Measurements from ENCODE around the gene SCAMP2.

SCAMP2 gene

DNA sequence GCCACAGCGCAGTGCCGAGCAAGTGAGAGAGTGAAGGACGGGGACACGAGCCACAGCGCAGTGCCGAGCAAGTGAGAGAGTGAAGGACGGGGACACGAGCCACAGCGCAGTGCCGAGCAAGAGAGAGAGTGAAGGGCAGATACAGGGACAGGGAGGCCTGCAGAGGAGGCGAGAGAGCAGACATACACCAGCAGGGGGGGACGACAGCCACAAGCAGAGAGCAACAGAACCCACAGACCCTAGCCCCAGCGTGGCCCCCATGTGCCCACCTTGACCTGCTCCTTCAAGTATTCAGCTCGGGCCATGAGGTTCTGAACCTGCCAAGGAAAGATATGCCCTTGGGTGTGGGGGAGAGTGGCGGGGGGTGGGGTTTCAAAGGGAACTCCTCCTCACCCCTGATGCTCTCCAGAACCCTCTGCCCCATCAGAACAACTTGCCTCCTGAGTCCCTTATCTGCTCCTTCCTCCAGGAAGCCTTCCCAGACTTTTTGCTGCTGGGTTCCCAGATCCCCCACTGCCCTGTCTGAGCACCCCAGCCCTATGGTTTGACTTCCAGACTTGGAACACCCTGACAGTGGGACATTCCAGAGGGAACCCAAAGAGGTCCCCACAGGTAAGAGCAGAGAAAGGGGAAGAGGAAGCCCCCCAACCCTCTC lies 35.6 kb downstream of the SCAMP2 start:
- DNase-seq: no peak

DNA sequence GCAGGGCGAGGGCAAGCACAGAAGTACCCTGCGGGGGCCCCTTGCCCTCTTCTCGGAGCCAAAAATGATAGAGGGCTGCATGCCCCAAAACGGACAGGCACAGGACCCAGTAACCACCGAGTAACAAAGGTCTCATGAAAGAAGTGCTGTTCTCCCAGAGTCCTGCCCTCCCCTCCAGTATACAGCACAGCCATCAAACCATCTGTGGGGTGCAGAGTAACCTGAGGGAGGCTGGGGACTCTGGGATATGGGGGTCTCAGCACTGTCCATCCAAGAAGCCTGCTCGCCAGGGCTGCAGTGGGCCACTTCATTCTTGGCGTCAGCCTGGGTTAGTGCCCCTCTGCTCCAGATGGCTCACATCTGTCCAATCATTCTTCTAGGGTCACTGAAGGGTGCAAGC lies 36.3 kb downstream of the SCAMP2 start:
- DNase-seq: no peak

DNA sequence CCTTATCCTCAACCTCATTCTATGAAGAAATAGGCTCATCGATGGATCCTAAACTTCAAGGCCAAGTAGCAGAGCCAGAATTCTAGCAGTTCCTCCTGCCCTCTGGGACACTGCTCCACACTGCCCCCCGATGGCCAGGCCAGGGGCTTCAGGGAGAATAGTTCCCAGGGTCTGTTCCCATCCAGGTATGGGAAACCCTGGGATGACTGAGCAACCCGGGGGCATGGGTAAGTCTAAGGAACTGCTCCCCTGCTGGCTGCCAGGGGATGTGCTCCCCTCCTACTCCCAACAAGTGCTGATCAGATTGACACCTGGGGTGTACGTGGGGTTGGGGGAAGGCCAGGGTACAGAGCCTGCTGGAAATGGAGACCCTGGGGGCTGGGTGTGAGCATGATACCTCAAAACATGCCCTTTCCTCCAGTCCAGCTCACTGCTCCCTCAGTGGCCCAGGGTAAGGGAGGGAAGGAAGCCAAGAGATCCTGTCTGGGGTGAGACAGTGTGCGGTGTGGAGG lies 37.8 kb downstream of the SCAMP2 start:
- peak; percentile 94 for DNase-seq

DNA sequence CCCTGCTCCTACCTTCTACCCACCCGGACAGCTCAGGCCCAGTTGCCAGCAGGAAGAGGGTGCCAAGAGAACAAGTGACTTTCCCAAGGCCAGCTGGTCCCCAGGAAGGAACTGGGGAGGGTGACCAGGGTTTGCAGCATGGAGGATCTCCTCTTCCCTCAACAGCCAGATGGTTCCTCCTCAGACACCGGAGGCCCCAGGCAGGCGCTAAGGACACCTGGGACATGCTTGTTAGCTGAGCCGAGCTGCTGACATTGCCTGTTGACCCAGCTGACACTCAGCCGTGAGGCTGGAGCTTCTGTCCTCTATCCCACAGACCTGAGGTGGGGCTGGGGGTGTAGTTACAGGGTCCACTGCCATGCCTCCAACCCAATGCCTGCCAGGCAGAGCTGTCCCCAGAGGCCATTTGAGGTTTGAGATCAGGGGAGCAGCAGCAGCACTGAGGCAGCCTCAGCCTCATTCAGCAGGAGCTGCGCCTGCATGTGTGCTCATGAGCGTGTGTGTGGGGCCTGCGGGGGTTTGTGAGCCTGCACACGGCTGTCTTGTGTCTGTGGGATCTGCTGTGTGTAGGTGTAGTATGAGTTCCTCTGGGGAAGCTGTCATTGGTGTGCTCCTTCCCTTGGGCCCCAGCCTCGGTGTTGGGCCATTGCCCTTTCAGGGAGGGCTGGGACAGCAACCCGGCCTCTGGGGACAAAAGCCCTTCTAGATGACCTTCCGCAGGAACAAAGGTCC lies 39.6 kb downstream of the SCAMP2 start:
- DNase-seq: no peak

DNA sequence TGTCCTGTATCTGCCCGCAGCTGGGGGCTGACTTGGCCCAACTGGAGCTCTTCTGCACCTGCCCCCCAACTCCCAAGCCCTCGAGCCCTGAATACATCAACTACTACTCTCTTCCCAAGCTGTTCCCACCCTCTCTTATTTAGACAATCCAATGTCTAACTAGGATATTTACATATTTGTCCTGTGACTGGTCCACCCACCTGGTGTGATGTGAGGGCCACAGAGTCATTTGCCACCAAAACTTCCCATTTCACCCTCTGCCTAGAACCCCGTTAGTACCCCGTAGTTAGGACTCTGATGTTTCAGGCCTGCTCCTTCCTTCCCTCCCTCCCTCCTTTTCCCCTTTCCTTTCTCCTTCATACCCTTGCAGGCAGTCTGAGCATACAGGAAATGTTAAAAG lies 40.3 kb downstream of the SCAMP2 start:
- DNase-seq: no peak

DNA sequence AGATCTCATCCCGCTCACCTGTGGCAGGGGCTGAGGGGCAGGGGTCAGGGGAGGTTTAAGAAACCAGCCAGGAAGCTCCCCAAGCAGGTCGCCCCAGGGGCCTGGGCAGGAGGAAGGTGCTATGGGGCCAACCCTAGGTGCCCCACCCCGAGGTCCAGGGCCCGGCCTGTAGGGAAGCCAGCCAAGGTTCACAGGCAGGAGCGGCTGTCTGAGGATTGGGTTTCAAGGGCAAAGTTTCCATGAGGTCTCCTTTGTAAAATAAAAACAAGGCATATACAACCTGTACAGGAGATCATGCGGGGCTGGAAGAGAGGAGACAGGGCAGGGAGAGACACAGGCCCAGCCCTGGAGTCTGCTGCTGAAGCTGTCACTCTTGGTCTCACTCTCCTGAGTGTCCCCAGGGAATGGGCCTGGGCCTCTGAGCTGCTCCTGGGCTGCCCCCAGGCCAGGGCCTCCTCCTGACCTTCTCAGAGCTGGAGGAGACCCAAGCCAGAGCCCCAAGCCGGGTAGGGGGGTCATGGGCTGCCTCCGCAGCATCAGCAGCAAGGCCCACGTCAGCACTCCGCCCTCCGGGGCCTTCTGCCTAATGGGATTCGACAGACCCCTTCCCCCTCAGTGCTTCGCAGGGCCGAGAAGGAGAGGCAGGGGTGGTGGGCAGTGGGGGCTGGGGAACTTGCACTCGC lies 41.2 kb downstream of the SCAMP2 start:
- no peak for DNase-seq

DNA sequence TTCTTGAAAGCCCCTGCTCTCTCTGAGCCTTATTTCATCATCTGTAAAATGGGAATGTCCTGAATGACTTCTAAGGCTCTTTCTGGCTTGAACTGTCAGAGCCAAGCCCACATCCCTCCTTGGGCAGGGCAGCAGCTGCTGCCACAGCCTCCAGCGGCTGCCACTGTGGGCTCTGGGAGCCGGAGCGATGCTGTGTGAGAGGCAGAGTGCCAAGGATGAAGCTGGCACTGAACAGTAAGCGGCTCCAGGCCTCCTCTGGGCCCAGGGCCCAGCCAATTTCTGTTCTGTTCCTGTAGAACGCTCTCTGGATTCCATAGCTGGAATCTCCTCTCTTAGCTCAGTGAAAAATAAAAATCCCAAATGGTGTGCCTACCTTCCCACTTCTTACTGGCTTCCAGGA lies 42.3 kb downstream of the SCAMP2 start:
- DNase-seq: no peak

DNA sequence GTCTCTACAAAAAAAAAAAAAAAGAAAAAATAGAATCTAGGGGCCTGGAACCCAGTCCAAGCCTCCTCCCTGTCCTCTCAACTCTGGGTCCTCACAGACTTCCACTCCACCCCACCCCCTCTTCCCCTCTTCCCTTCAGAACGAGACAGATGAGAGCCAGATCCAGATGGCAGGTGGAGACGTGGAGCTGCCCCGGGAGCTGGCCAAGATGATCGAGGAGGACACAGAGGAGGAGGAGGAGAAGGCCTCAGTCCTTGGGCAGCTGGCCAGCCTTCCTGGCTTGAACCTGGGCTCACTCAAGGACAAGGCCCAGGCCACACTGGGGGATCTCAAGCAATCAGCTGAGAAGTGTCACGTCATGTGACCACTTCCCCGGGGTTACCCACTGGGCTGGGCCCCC lies 43.2 kb downstream of the SCAMP2 start:
- DNase-seq: no peak

DNA sequence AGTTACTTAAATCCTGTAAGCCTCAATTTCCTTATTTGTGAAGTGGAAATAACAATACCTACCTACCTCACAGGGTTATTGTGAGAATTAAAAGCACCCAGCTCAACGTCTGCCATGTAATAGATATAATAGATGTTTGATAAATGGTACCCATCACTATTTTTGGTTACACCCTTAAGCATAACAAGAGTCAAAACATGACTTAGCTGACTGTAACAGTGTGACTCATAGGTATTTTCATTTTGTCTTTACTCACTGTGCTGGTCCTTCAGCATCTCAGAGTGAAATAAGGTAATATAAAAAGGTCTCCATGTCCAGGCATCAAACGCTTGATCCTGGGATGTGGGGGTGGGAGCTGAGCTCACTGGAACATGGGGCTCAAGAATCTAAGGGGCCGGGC lies 43.7 kb downstream of the SCAMP2 start:
- no peak for DNase-seq

DNA sequence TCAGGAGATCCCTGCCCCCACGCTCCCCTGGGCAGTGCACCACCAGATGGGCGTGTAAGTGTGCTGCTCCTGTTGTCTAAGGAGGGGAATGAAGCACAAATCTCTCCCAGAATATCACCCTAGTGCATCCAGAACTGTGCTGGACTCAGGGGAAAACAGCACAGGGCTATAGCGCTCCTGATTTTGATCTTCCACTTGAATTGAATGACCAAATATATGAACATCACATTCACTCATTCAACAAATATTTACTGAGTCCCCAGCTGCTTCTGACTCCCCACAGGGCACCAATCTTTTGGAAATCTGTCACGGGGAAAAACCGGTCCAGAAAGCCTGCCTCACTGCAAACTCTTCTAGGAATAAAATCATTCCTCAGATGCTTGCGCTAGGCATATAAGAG lies 44.3 kb downstream of the SCAMP2 start:
- no peak for DNase-seq

DNA sequence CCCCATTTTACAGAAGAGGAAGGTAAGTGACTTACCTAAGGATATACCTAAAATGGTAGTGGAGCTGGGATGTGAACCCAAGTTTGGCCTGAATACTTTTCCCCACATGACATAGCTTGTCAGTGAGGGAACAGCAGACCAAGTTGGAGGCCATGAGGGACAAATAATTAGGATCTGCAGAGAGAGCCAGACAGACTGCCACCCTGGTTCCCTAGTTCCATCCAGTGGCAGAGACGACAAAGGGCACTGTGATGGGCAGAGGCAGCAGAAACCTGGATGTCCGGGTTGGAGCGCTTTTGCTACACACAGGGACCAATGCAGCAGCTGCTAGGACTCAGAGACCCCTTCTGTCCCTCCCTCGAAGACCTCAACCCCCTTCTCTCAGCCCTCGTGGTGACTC lies 45.6 kb downstream of the SCAMP2 start:
- DNase-seq: no peak

DNA sequence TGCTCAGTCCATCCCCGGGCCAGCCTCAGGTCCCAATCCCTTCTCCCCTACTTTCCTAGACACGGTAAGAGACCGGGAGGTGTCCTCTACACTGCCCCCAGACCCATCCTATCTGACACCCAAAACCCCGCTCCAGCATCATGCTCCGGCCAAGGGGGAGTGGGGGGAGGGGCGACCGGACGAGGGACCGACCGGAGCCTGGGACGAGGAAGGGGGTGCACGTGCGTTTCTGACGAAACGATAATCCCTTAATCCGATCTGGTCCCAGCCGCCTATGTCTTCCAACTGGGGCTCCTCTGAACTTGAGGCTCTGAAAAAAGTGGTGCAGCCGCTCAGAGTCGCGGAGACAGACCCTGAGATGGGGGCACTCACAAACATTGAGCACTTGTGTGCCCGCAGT lies 46.2 kb downstream of the SCAMP2 start:
- DNase-seq: no peak

DNA sequence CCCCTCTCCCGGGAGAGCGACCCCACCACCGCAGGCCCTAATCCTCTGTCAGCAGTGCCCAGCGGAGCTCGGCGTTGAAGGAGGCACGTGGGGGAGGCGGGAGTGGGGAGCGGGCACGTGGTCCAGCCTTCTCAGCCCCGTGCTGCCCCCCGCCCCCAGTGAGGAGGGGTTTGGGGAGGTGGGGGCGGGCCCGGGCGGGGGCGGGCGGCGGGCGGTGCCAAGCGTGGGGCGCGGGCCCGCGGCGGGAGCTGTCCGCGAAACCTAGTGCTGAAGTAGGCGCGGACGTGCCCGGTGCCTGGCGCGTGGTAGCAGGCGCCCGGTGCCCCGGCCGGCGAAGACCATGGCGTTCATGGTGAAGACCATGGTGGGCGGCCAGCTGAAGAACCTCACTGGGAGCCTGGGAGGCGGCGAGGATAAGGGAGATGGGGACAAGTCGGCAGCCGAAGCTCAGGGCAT lies 46.8 kb downstream of the SCAMP2 start, which contains the start of gene CPLX3:
Gene CPLX3 (plus strand): TSS at position 264 of the 456 bp plus-strand sequence. CDS start 77 bp downstream, at position 341.
- no peak for DNase-seq

DNA sequence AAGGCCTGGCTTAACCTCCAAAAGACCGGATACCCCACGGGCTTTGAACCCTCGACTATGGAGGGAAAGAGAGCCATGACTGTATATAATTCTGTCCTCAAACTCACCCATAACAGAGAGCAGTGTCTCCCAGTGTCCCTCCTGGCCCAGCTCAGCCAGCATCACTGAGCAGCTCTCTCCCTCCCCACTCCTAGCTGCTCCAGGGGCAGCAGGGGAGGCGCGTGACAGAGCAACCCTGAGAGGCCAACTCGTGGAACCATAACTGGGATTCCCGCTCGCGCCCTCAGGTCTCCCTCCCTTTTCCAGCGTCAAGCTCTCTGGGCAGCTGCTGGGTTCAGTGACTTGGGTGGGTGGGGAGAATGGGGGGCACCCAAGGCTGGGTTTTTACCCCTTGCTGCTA lies 47.3 kb downstream of the SCAMP2 start:
- DNase-seq: no peak

DNA sequence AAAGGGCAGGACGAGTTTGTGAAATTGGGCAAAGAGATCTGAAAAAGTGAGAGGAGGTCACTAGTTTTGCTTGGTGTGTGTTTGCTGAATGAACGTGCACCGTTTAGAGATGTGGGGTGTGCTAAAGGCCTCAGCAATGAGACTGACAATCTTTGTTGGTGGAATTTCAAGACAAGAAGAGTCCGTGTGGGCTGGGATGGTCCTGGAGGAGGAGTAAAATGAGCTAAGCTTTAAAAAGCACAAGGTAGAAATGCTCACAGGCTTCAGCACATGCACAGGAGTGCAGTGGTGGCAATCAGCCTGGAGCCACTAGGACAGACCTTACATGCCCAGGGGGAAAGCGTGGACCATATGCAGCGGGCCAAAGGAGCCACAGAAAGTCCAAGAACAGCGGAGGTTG lies 48.2 kb downstream of the SCAMP2 start:
- no peak for DNase-seq

DNA sequence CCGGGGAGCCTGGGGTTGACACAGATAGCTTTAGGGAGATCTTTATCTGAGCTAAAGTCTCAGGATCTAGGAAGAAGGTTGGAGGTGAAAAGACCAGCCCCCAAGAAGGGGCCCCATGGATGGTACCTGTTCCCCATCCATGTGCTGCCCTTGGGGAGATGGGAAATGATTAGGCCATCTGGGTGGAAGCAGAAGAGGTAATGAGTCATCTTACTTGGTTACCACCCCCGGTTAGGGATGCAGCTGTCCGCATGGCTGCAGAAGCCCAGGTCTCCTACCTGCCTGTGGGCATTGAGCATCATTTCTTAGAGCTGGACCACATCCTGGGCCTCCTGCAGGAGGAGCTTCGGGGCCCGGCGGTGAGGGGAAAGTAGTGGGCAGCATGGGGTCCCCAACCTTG lies 49.8 kb downstream of the SCAMP2 start:
- DNase-seq: no peak

DNA sequence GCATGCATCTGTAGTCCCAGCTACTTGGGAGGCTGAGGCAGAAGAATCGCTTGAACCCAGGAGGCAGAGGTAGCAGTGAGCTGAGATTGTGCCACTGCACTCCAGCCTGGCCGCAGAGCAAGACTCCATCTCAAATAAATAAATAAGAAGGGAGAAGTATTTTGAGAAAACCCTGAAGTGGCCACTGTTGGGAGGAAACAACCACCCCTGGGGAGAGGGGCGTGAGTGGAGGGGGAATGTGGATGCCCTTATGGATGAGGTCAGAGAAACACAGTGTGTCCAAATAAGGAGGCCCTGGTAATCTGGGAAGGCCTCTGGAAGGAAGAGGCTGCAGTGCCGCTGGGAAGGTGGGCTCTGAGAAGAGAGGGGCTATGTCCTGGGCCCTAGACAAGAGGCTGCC lies 50.9 kb downstream of the SCAMP2 start:
- DNase-seq: no peak

DNA sequence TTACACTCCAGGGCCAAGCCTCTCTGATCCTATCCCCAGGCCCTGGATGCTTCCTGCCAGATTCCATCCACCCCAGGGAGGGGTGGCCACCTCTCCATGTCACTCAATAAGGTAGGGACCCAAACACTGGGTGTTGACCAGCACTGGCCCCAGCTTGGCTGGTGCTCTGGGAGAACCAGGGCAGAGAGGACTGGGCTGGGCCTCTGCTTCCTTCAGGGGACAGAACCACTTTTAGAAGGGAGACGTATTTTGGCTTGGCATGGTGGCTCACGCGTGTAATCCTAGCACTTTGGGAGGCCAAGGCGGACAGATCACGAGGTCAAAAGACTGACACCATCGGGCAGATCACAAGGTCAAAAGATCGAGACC lies 51.4 kb downstream of the SCAMP2 start:
- no peak for DNase-seq

DNA sequence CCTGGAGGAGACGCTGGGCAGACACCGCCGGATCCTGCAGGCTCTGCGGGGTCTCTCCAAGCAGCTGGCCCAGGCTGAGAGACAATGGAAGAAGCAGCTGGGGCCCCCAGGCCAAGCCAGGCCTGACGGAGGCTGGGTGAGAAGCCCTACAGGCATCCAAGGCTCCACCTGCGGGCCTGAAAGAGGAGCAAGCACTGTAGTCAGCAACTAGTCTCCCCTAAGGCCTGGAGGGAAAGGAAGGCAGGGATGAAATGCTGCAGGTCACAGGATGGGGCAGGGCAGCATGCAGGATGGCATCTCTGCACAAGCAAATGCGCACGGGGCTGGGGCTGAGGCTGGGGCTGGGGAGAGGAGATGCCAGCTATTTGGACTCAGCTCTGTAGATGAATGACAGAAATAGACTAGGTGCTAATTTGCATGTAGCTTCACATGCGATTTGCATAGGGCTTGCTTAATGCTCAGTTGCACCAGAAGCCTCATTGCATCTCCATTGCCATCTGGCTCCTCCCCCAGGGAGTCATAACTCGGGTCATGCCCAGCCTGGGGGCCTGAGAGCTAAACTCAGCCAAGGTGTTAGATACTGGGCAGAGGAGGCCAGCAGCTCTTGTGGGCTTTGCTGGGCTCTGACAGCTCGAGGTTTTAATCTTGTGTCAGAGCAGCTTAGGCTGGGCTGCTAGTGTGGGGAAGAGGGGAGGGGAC lies 51.9 kb downstream of the SCAMP2 start:
- no peak for DNase-seq

DNA sequence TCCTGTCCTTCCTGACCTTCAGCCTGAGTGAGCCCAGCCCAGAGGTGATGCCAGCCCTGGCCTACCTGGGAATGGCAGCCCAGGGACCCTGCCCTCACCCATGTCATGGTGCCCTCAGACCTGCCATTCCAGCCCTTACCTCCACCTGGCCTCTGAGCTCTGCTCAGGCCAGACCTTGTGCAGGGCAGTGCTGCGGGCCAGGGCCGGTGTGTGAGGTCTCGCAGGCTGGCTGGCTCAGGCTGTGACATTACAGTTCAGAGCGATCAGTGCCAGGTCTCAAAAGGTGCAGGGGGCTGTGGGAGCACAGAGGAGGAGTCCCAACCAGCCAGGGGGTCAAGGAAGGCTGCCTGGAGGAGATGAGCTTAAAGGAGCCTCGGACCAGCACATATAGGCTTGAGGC lies 53.1 kb downstream of the SCAMP2 start:
- DNase-seq: no peak

DNA sequence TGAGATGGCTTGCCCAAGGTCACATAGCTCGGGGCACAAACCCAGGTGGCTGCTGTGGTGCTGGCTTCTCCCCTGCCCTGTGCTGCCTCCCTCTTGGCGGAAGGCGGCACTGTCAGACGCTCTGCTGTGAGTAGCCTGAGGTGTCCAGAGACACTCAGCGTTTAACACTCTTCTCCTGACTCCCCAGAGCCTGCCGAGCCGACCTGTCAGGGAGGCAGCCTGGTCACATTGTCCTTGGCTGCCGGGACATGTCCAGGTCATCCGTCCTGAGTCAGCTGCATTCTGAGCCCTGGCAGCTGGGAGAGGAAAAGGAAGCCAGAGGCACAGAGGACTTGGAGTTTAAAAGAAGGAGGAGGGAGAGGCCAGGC lies 55.8 kb downstream of the SCAMP2 start:
- DNase-seq: no peak

DNA sequence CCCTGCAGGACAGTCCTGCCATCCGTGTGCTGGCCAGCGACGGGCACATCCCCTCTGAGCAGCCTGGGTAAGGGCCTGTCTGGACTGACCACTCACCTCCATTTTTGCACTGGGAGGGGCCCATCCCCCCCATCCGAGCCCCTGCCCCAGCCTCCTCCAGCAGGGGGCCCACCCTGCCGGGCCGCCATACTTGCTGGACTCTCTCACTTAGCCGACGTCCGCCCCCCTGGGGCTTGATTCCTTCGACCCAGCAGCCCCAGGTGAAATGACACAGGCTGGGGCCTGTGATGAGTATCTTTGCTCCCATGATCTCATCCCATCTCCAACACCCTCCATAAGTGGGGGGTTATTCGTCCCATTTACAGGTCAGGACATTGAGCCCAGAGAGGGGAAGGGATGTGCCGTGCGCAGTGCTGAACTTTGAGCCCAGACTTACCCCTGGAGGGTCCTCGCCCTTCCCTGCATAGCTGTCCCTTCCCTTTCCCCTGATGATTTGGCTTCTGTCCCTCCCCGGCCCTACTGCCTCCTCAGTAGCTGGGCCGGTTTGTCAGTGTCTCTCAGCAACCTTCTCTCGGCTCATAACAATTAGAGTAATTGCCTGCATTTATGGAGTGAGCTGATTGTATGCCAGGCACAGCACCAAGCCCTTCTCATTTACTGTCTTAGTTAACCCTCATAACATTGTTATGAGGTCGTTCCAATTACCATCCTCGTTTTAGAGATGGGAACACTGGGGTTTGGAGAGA lies 56.4 kb downstream of the SCAMP2 start:
- no peak for DNase-seq

DNA sequence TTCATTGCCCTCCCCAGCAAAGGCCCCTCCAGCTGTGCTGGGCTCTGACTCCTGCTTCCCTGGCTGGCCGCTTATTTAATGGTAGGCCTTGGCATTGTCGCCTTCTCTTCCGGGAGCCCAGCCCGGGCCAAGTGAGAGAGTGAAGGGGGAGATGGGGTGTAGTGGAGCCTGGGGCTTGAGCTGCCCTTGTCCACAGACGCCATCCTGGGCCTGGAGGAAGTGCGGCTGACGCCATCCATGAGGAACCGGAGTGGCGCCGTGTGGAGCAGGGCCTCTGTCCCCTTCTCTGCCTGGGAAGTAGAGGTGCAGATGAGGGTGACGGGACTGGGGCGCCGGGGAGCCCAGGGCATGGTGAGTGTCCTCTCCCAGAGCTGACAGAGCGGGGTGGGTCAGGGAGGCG lies 57.2 kb downstream of the SCAMP2 start:
- DNase-seq: no peak
